Parathyroid adenoma (tissue), 2 donors: Measurements from ENCODE around the gene ADCYAP1R1.

Experiments
- H2AFZ ChIP-seq: fragments of 300-600 bp; sonication (generic); one replicate; pipeline ENCODE4 v1.7.0; 2017; ENCODE audit warnings: antibody characterized with exemption, mild to moderate bottlenecking
- H3K27ac ChIP-seq: fragments of 300-600 bp; sonication (generic); one replicate; pipeline ENCODE4 v1.7.0; 2017
- H3K27me3 ChIP-seq: fragments of 300-600 bp; sonication (generic); one replicate; pipeline ENCODE4 v1.7.0; 2017; ENCODE audit warnings: low read length; ENCODE audit not compliant: control insufficient read depth, insufficient read depth
- H3K36me3 ChIP-seq: fragments of 300-600 bp; sonication (generic); one replicate; pipeline ENCODE4 v1.7.0; 2017; ENCODE audit warnings: low read length; ENCODE audit not compliant: control insufficient read depth, insufficient read depth
- H3K4me1 ChIP-seq: fragments of 300-600 bp; sonication (generic); one replicate; pipeline ENCODE4 v1.7.0; 2017; ENCODE audit warnings: control low read depth
- H3K4me2 ChIP-seq: fragments of 300-600 bp; sonication (generic); one replicate; pipeline ENCODE4 v1.7.0; 2017; ENCODE audit warnings: low read length
- H3K4me3 ChIP-seq: fragments of 300-600 bp; sonication (generic); one replicate; pipeline ENCODE4 v1.7.0; 2017; ENCODE audit warnings: low read depth, low read length
- H3K79me2 ChIP-seq: fragments of 300-600 bp; sonication (generic); one replicate; pipeline ENCODE4 v1.7.0; 2017; ENCODE audit warnings: control low read depth
- H3K9ac ChIP-seq: fragments of 300-600 bp; sonication (generic); one replicate; pipeline ENCODE4 v1.7.0; 2017; ENCODE audit warnings: mild to moderate bottlenecking
- H3K9me3 ChIP-seq: fragments of 300-600 bp; sonication (generic); one replicate; pipeline ENCODE4 v1.7.0; 2017; ENCODE audit warnings: low read length; ENCODE audit not compliant: control insufficient read depth
- TF ChIP-seq, protein P1 (sequence below): fragments of 300-600 bp; sonication (generic); IDR thresholded peaks from one replicate; pipeline ENCODE4 v1.7.0; 2017; ENCODE audit warnings: antibody characterized with exemption, mild to moderate bottlenecking
- donor health status: primary hyperparathyroidism.

ADCYAP1R1 gene

DNA sequence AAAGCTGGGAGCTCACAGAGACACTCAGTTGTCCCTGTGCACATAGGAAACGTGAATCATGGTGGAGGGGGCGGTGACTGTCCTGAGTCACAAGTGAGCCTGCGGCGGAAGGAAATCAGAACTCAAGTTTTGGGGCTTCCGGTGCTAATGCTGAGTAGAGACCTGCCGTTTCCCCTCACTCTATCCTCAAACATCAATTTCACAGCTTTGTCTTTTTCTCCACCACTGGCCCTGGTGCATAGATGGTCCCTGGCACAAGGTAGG is 21.9 kb downstream of the ADCYAP1R1 start:
- Histone ChIP-seq H3K4me1 (no peaks in the 10 kb centered on the region), H3K27ac (no peak overlapping the region), H2AFZ (no peak overlapping the region), H3K4me3 (no peak overlapping the region), H3K9ac (no peak overlapping the region), H3K79me2 (no peaks in the 10 kb centered on the region), H3K4me2 (no peak overlapping the region), H3K36me3 (no peaks in the 10 kb centered on the region), H3K27me3 (no peaks in the 10 kb centered on the region), H3K9me3 (no peaks in the 10 kb centered on the region)
- TF ChIP-seq, protein P1, sequence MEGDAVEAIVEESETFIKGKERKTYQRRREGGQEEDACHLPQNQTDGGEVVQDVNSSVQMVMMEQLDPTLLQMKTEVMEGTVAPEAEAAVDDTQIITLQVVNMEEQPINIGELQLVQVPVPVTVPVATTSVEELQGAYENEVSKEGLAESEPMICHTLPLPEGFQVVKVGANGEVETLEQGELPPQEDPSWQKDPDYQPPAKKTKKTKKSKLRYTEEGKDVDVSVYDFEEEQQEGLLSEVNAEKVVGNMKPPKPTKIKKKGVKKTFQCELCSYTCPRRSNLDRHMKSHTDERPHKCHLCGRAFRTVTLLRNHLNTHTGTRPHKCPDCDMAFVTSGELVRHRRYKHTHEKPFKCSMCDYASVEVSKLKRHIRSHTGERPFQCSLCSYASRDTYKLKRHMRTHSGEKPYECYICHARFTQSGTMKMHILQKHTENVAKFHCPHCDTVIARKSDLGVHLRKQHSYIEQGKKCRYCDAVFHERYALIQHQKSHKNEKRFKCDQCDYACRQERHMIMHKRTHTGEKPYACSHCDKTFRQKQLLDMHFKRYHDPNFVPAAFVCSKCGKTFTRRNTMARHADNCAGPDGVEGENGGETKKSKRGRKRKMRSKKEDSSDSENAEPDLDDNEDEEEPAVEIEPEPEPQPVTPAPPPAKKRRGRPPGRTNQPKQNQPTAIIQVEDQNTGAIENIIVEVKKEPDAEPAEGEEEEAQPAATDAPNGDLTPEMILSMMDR, result no peak

GRCh38 chr7:31074403-31075085 is 22.4 kb downstream of the ADCYAP1R1 start:
- Histone ChIP-seq H3K4me2 (no peak overlapping the region), H3K4me3 (no peak overlapping the region), H3K27me3 (no peaks in the 10 kb centered on the region), H3K79me2 (no peaks in the 10 kb centered on the region), H3K36me3 (no peaks in the 10 kb centered on the region), H3K9me3 (no peaks in the 10 kb centered on the region), H2AFZ (no peak overlapping the region), H3K9ac (no peak overlapping the region), H3K27ac (no peak overlapping the region), H3K4me1 (no peaks in the 10 kb centered on the region)
- TF ChIP-seq, protein P1, result no peak

DNA sequence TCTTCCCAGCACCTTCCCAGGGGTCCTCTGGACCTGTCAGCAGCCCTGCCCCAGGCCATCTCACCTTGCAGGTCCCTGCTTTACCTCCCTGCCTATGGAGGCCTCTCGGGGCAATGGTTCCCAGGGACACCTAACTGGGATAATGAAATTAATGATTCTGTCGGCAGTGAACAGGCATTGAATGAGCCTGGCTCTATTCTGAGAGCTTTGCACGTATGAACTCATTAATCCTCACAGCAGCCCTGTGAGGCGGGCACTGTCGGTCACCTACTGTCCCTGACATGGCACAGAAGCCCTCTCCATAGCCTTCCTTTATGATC is 22.9 kb downstream of the ADCYAP1R1 start:
- H3K4me3 ChIP-seq, result no peak overlapping the region
- no peak overlapping the region for H2AFZ ChIP-seq
- no peak overlapping the region for H3K4me2 ChIP-seq
- TF ChIP-seq, protein P1, result no peak
- H3K27me3 ChIP-seq, result no peaks in the 10 kb centered on the region
- no peak overlapping the region for H3K9ac ChIP-seq
- H3K4me1 ChIP-seq, result no peaks in the 10 kb centered on the region
- no peaks in the 10 kb centered on the region for H3K9me3 ChIP-seq
- no peaks in the 10 kb centered on the region for H3K79me2 ChIP-seq
- no peak overlapping the region for H3K27ac ChIP-seq
- no peaks in the 10 kb centered on the region for H3K36me3 ChIP-seq

- H3K79me2 ChIP-seq, result no peaks in the 10 kb centered on the region
- H3K27ac ChIP-seq, result no peak overlapping the region
- no peak overlapping the region for H3K4me2 ChIP-seq
- H3K27me3 ChIP-seq, result peaks cover 3% of the 10 kb centered on the region
- no peaks in the 10 kb centered on the region for H3K36me3 ChIP-seq
- no peak overlapping the region for H3K9ac ChIP-seq
- no peaks in the 10 kb centered on the region for H3K4me1 ChIP-seq
- H2AFZ ChIP-seq, result no peak overlapping the region
- H3K4me3 ChIP-seq, result no peak overlapping the region
- no peaks in the 10 kb centered on the region for H3K9me3 ChIP-seq
- TF ChIP-seq, protein P1, result no peak
Observed at GRCh38 chr7:31076051-31076450, 23.9 kb downstream of the ADCYAP1R1 start.

DNA sequence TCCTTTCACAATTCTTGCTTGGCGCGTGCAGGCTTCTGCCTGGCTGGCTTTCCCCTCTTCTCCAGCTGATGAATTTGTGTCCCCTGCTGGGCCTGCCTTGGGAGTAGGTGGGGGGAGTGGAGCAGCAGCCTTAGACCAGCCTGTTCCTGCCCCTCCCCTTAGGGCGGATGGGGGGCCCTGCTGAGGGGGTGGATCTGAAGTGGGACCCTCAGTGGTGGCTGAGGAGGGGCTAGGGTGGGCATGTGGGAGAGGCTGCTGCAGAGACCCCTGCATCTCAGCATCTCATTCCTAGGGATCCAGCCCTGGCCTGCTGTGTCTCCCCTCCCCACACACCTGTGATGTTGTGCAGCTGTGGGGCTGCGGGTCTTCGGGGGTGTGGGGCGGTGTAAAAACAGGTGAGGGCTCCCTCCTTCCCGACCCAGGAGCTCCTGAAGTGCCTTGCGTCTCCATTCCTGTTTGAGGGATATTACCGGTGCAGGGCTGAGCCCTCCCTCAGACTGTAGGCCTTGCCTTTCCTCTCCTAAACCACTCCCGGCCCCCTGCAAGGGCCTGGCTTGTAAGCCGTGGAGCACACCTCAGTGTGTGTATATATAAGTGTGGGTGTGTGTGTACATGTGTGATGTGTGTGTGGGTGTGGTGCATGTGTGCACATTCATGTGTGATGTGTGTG is 24.7 kb downstream of the ADCYAP1R1 start:
- Histone ChIP-seq H3K36me3 (no peaks in the 10 kb centered on the region), H2AFZ (no peak overlapping the region), H3K4me3 (no peak overlapping the region), H3K9ac (no peak overlapping the region), H3K4me1 (no peaks in the 10 kb centered on the region), H3K79me2 (no peaks in the 10 kb centered on the region), H3K27me3 (peaks cover 3% of the 10 kb centered on the region), H3K27ac (no peak overlapping the region), H3K9me3 (no peaks in the 10 kb centered on the region), H3K4me2 (no peak overlapping the region)
- TF ChIP-seq, protein P1, result no peak
